ACC112 (cell line): ENCODE results near the gene XPO1.
"Not testable (repeated sequence)": the region's sequence is repeated elsewhere in the genome, so short reads cannot be mapped to it uniquely, and the experiment has no call there.

Experiments used
- H2AFZ ChIP-seq: fragments of 200-600 bp; sonication (generic); one replicate; pipeline ENCODE4 v1.6.0; 2017; ENCODE audit warnings: antibody characterized with exemption, low read length; ENCODE audit not compliant: unreplicated experiment
- H3K27ac ChIP-seq: fragments of 200-600 bp; sonication (generic); 2 replicates; pipeline ENCODE4 v1.5.1; 2014; ENCODE audit warnings: low read depth, mild to moderate bottlenecking, antibody characterized with exemption, low read length, moderate library complexity
- H3K27me3 ChIP-seq: fragments of 200-600 bp; sonication (generic); 2 replicates; pipeline ENCODE4 v1.6.1; 2014; ENCODE audit warnings: mild to moderate bottlenecking, antibody characterized with exemption, low read length, moderate library complexity, mixed read lengths; ENCODE audit not compliant: insufficient read depth
- H3K36me3 ChIP-seq: fragments of 200-600 bp; sonication (generic); 2 replicates; pipeline ENCODE4 v1.6.1; 2016; ENCODE audit warnings: mild to moderate bottlenecking, antibody characterized with exemption, low read length, moderate library complexity, mixed read lengths; ENCODE audit not compliant: insufficient read depth
- H3K4me1 ChIP-seq: fragments of 200-600 bp; sonication (generic); one replicate; pipeline ENCODE4 v1.6.1; 2016; ENCODE audit warnings: low read length, mixed read lengths; ENCODE audit not compliant: insufficient read depth, unreplicated experiment, control insufficient read depth
- H3K4me3 ChIP-seq: fragments of 200-600 bp; sonication (generic); 2 replicates; pipeline ENCODE4 v1.5.1; 2014; ENCODE audit warnings: mild to moderate bottlenecking, low read depth, low read length
- H3K79me2 ChIP-seq: fragments of 200-600 bp; sonication (generic); one replicate; pipeline ENCODE4 v1.6.0; 2016; ENCODE audit warnings: low read length; ENCODE audit not compliant: control insufficient read depth, unreplicated experiment, insufficient read depth

The XPO1 gene

DNA sequence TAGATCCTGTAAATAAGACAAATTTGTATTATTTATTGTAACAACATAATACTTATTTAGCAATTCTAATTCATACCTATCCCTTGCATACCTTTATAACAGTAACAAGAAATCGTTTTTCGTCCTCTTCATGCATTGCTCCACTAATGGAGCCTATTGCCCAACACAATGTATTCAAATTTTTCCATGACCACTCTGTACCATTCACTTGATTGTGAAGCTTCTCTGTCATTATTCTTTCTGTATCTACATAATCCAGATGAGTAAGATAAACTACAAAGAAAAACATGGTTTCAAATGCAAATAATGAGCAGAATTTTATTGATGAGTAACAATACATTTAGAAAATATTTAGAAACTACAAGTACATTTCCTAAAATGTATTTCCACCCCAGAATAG lies 45.7 kb downstream of the XPO1 start:
- Histone ChIP-seq H3K27me3 (no peaks in the 10 kb centered on the region), H3K4me1 (no peaks in the 10 kb centered on the region), H2AFZ (no peak overlapping the region), H3K4me3 (no peak overlapping the region), H3K36me3 (peaks cover 69% of the 10 kb centered on the region), H3K27ac (no peak overlapping the region), H3K79me2 (peaks cover 28% of the 10 kb centered on the region)

DNA sequence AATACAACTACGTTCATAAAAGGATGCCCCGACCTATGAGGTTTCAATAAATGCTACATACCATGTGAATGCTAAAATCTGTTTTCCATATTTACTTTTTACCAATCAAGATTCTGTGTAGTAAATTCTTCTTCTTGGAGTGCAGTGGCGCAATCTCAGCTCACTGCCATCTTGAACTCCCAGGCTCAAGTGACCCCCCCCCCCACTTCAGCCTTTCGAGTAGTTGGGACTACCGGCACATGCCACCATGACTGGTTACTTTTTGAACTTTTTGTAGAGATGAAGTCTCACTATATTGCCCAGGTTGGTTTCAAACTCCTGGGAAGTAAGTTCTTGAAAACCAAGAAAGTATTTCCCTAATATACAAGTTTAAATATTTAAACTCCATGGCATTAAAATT lies 52.9 kb downstream of the XPO1 start:
- peaks cover 20% of the 10 kb centered on the region for H3K79me2 ChIP-seq

DNA sequence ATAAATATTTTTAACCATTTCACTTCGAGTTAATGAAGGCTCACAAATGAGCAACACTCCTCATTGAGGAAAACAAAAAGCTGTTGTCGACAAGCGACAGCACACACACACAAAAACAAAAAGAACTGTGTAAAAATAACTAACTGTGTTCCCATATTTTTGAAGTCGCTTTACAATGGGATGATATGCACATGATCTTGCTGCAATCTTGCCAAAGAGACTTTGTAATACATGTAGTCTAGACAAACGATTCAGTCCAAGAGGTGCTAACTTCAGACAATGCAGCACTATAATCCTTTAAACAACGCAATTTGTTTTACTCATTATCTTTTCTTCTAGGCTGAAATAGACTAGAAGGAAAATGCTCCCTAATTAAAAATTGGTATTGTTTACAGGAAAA lies 60.1 kb downstream of the XPO1 start:
- no peaks in the 10 kb centered on the region for H3K4me1 ChIP-seq
- H3K27me3 ChIP-seq, result no peaks in the 10 kb centered on the region
- H3K79me2 ChIP-seq, result no peaks in the 10 kb centered on the region
- H3K27ac ChIP-seq, result no peak overlapping the region
- H3K36me3 ChIP-seq, result peaks cover 37% of the 10 kb centered on the region
- H2AFZ ChIP-seq, result no peak overlapping the region
- H3K4me3 ChIP-seq, result no peak overlapping the region

More for the DNA sequence above, 52.9 kb downstream of the XPO1 start:
- H3K27me3 ChIP-seq, result no peaks in the 10 kb centered on the region
- H2AFZ ChIP-seq, result no peak overlapping the region
- H3K27ac ChIP-seq, result no peak overlapping the region
- H3K36me3 ChIP-seq, result peaks cover 52% of the 10 kb centered on the region
- no peak overlapping the region for H3K4me3 ChIP-seq
- H3K4me1 ChIP-seq, result no peaks in the 10 kb centered on the region

DNA sequence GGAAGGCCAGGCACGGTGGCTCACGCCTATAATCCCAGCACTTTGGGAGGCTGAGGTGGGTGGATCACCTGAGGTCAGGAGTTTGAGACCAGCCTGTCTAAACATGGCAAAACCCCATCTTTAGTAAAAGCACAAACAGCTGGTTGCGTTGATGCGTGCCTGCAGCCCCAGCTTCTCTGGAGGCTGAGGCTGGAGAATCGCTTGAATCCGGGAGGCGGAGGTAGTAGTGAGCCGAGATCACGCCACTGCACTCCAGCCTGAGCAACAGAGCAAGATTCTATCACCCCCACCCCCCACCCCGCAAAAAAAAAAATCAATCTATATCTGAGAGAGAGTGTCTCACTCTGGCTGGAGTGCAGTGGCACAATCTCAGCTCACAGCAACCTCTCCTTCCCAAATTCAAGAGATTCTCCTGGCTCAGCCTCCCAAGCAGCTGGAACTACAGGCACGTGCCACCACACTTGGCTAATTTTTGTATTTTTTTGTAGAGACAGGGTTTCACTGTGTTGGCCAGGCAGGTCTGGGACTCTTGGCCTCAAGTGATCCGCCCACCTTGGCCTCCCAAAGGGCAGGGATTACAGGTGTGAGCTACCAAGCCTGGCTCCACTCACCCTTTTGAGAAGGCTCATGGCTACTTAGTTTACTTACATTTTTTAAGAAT lies 61.1 kb downstream of the XPO1 start:
- not testable (repeated sequence) for H3K27ac ChIP-seq, H3K4me1 ChIP-seq, H3K27me3 ChIP-seq, H2AFZ ChIP-seq, H3K4me3 ChIP-seq, H3K79me2 ChIP-seq
- peaks cover 28% of the 10 kb centered on the region for H3K36me3 ChIP-seq

DNA sequence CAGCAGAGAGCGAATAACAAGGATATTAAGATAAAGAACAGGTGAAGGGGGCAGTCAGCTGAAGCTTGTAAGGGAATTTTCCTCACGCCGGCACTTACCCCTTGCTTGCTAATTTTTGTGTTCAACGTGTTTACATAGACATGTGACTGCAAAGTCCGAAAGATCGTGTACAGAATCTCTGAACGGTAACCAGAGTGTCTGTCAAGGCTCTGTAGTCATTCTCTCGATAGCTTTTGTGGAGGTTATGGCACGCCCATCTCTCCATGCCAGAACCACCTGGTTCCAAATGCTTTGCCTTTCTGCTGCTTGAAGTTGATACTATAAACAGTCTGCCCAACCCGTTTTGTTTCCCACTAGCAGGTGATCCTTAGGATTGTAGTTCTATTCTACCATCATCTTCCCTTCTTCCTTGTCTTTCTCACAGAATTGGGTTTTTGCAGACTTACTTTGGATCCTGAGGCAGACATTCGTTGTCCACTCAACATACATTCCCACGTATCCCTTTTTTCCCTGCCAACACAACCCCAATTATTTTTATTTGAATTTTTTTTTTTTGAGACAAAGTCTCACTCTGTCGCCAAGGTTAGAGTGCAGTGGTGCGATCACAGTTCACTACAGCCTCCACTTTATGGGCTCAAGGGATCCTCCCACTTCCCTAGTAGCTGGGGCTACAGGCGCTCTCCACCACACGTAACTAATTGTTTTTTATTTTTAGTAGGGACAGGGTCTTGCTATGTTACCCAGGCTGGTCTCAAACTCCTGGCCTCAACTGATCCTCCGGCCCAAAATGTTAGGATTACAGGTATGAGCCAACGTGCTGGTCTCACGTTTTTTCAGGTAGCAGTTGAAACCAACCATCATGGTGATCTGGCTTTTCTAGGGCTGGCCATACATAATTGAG lies 66.0 kb downstream of the XPO1 start:
- Histone ChIP-seq H3K36me3 (peaks cover 9% of the 10 kb centered on the region; the same call in 1 of the 2 replicates), H3K79me2 (peaks cover 46% of the 10 kb centered on the region), H3K27ac (peak overlapping the region; percentile 93), H3K4me1 (peaks cover 12% of the 10 kb centered on the region), H2AFZ (peak overlapping the region; percentile 100), H3K27me3 (no peaks in the 10 kb centered on the region), H3K4me3 (peak overlapping the region; percentile 96)

DNA sequence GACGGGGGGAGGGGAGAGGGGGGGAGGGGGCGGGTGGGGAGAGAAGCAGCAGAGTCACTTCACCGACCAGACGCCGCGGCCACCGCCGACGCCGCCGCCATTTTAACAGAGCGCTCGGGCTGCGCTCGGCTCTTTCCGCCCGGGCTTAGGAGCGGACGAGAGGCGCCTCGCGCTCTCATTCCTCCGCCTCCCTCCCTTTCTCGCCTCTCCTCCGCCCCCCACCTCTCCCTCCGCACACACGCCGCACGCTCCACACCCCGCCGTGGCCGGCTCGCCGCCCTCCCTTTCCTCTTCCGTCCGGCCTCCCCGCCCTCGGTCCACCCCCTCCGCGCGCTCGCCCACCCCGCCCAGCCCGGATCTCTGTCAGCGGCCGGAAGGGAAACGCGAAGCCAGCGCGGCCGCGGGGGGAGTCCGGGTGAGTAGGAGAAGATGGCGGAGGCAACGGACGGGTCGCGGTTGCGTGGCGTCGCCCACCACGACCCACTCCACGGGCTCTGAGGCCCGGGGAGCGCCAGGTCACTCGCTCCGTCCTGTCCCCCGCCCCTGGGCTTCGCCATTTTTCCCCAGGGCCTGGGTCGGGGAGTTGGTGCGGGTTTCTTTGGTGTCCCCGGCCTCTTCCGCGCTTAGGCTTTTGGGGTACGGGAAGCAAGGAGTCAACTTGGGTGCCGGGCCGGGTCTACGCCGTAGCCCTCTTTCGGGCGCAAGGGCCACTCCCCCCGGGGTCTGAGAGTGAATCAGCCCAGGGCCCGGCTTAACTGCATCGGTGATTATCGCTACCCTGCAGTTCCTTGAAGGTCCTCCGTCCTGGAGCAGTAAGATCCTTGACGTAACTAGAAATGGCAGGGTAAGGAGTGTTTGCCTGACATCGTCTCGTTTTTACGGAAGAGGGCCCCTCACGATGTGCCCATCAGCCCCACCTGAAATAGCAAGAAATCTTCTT lies 66.9 kb downstream of the XPO1 start, which contains the start of gene USP34:
Gene USP34, minus strand, starts transcription at position 123 of the 940 bp plus-strand sequence. CDS start 395 bp downstream, outside the sequence.
- peak within 1 kb of the TSS; percentile 93 for H3K27ac ChIP-seq
- H3K4me1 ChIP-seq, result peaks cover 12% of the 10 kb centered on the region
- peak within 1 kb of the TSS; percentile 96 for H3K4me3 ChIP-seq
- H3K27me3 ChIP-seq, result no peaks in the 10 kb centered on the region
- peaks cover 9% of the 10 kb centered on the region; the same call in 1 of the 2 replicates for H3K36me3 ChIP-seq
- H3K79me2 ChIP-seq, result peaks cover 54% of the 10 kb centered on the region
- H2AFZ ChIP-seq, result peak within 1 kb of the TSS; percentile 100

DNA sequence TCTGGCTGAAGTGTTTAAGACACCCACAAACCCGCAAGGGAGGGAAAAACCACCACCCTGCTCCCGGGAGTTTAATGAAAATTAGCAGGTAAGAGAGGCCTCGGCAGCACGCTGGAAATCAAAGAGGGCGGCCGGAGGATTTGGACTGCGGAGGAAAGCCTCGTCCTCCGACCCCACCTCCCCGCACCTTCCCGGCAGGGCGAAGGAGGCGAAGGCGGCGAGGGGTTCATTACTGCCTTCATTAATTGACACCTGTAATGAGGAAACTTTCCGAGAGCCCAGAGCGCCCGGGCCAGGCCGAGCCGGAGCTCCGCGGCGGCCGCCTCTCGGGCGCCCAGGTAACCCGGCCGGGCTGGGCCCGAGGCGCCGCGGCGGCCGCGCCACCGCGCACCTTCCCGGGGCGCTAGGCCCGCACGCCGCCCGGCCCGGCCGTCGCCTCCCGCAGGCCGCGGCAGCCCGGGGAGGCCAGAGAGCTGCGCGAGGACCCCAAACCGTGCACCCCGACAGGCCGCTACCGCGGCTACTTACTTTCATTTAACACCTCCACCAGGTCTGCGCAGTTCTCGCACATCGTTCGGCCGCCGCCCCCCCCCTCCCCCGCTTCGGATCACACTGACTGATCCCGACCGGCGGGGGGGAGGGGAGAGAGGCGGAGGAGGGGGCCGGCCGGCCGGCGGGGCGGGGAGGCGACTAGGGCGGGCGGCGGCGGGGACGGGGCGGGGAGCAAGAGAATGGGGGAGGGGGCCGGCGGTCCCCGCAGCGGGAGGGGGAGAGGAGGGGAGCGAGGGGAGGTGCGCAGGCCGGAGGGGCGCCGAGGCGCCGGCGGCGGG lies 67.8 kb downstream of the XPO1 start:
- peaks cover 9% of the 10 kb centered on the region; the same call in 1 of the 2 replicates for H3K36me3 ChIP-seq
- H3K27me3 ChIP-seq, result no peaks in the 10 kb centered on the region
- H3K4me1 ChIP-seq, result peaks cover 12% of the 10 kb centered on the region
- H3K27ac ChIP-seq, result peak overlapping the region; percentile 60
- peak overlapping the region; percentile 79 for H2AFZ ChIP-seq
- peaks cover 62% of the 10 kb centered on the region for H3K79me2 ChIP-seq
- H3K4me3 ChIP-seq, result peak overlapping the region; percentile 96

DNA sequence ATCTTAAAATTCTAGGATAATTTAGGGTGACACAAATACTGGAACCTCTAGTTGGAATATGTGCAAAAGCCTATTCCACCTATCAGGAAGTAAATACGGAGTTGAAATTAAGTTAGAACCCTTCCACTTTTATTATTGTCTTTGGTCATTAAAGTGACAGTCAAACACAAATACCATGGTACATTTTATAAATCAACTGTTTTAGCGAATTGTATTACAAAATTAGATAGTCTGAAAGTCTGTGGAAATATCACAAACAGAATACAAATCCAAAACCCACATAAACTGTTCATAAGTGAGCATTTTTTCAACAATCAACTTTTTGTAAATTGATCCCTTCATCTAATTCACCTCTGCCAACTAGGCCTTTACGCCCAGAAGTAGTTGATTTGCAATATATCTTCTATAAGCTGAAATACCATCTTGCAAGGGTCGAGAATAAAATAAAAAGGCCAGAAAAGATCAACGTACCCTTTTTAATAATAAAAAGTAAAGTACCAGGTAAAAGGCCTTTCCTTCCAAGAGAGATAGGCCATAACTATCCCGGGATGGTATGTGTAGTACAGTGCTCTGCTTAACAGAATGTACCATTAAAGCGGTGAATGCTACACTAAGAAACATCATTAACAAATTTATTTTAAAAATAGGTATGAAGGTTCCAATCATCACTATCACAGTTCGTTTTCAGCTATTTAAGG lies 68.6 kb downstream of the XPO1 start:
- Histone ChIP-seq H3K4me1 (peaks cover 12% of the 10 kb centered on the region), H3K36me3 (peaks cover 9% of the 10 kb centered on the region; the same call in 1 of the 2 replicates), H3K79me2 (peaks cover 70% of the 10 kb centered on the region), H3K4me3 (peak overlapping the region; percentile 96), H2AFZ (peak overlapping the region; percentile 79), H3K27me3 (no peaks in the 10 kb centered on the region), H3K27ac (peak overlapping the region; percentile 60)

DNA sequence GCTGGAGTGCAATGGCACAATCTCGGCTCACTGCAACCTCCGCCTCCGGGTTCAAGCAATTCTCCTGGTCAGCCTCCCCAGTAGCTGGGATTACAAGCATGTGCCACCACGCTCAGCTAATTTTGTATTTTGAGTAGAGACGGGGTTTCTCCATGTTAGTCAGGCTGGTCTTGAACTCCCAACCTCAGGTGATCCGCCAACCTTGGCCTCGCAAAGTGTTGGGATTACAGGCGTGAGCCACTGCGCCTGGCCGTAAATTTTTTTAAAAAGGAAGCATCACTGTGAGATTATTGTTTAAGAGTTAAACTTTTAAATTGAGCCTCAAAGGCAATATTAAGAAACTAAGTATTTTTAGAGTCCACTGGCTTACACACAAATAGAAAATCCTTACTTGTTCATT lies 69.9 kb downstream of the XPO1 start:
- not testable (repeated sequence) for H2AFZ ChIP-seq, H3K27ac ChIP-seq, H3K27me3 ChIP-seq, H3K4me3 ChIP-seq, H3K36me3 ChIP-seq
- Histone ChIP-seq H3K4me1 (peaks cover 12% of the 10 kb centered on the region), H3K79me2 (peaks cover 83% of the 10 kb centered on the region)
